ENCODE results near the gene PLEKHM3. TPM values are rescaled to one million over a fixed set of nuclear protein-coding genes. Genes with fewer than 3 reads are reported as not detected.

Gene PLEKHM3
- total RNA-seq, 6 donors from 2014 or later = 16.4 to 56.3 (median 28.6) TPM

DNA sequence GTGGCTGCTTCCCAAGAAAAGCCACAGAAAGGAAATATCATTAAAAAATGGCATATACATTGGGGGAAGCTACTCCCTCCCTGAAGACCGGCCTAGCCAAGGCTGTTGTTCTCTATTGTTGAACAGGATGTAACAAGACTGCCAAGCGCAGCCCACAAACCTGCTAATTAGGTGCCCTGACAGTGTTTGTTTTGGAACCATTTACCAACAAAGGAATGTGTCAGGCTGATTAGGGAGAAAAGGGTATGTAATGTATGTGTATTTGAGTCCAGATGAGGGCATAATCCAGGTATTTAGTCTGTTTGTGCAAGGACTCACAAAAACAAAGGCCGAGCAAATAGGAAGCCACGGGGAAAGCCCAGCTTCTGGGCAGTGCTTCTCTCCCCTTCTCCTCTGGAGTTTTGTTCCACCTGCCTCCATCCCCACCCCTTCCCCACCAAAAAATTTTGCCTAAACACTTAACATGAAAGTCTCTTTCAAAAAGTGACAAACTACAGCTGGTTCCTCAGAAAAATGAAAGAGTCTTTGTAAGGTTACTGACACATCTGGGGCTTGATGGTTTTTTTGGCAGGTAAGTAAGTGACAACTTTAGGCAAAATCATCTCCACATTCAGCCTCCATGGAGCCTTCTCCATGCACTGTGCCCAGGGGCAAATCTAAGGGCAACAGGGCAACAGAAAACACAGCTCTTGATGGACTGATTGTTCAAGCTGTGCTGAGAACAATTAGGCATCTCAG is 177.4 kb downstream of the PLEKHM3 start:
- no peaks in the 10 kb centered on the region for H3K27me3 ChIP-seq
- no peak overlapping the region for H3K4me3 ChIP-seq
- H3K9me3 ChIP-seq = no peaks in the 10 kb centered on the region
- peak overlapping the region; percentile 62 to 74 (median 66) for H3K27ac ChIP-seq
- H3K36me3 ChIP-seq = no peaks in the 10 kb centered on the region
- 34 to 46% methylated on average over 4 of the region's 4 CpGs for WGBS, 2 donors
- peak in 1 of 2 donors; percentile 79 for DNase-seq
- peaks cover 5 to 18% (median 11%) of the 10 kb centered on the region in 4 donors for H3K4me1 ChIP-seq
- peak in 2 of 4 donors; percentile 23 to 78 for TF ChIP-seq EP300 (IDR thresholded peaks at IDR 0.05)
- TF ChIP-seq POLR2AphosphoS5 (IDR thresholded peaks at IDR 0.05) = no peak
- ATAC-seq (ENCODE audit: low FRiP score in 2 of 2) = peak; percentile 70 to 91

DNA sequence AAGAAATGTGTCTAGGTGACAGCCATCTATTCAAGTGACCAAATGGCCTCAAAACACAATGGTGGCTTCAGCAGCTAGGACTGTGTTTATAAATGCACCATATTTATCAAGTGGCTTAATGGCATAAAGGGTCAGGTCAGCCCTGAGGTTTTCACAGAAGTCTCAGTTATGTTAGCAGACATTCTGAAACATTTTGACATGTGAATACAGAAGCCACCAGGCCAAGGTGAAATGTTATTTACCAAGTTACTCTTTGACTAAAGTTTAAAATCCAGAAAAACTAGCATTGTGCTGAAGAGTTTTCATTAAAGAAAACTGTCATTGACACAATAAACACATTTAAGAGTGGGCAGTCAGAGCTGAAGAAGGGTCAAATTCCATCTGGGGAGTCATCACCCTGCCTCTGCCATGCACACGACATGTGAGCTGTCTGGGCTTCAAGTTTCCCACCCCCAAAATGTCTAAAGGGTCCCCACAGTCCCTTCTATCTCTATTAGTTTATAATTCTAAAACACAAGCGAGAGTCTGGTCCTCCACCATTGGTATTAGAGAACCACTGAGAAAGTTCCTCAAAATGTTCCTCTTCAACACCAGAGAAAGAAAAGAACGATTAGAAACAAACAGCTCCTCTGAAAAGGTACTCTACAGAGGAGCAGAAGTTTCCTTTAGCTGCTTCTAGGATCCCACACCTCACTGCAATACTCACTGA is 178.1 kb downstream of the PLEKHM3 start:
- Histone ChIP-seq H3K4me3 (no peak overlapping the region), H3K27me3 (no peaks in the 10 kb centered on the region), H3K27ac (peak overlapping the region; percentile 2 to 74 (median 62)), H3K4me1 (peaks cover 5 to 18% (median 11%) of the 10 kb centered on the region in 4 donors), H3K9me3 (no peaks in the 10 kb centered on the region), H3K36me3 (no peaks in the 10 kb centered on the region)
- no peak for TF ChIP-seq POLR2AphosphoS5 (IDR thresholded peaks at IDR 0.05)
- TF ChIP-seq POLR2A (IDR thresholded peaks at IDR 0.05) = no peak
- no peak for TF ChIP-seq EP300 (IDR thresholded peaks at IDR 0.05)
- TF ChIP-seq, protein P1, sequence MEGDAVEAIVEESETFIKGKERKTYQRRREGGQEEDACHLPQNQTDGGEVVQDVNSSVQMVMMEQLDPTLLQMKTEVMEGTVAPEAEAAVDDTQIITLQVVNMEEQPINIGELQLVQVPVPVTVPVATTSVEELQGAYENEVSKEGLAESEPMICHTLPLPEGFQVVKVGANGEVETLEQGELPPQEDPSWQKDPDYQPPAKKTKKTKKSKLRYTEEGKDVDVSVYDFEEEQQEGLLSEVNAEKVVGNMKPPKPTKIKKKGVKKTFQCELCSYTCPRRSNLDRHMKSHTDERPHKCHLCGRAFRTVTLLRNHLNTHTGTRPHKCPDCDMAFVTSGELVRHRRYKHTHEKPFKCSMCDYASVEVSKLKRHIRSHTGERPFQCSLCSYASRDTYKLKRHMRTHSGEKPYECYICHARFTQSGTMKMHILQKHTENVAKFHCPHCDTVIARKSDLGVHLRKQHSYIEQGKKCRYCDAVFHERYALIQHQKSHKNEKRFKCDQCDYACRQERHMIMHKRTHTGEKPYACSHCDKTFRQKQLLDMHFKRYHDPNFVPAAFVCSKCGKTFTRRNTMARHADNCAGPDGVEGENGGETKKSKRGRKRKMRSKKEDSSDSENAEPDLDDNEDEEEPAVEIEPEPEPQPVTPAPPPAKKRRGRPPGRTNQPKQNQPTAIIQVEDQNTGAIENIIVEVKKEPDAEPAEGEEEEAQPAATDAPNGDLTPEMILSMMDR (IDR thresholded peaks at IDR 0.05) = no peak
- WGBS, 2 donors = 53 to 67% methylated on average over 3 of the region's 3 CpGs
- no peak for DNase-seq
- no peak for ATAC-seq (ENCODE audit: low FRiP score in 2 of 2)

DNA sequence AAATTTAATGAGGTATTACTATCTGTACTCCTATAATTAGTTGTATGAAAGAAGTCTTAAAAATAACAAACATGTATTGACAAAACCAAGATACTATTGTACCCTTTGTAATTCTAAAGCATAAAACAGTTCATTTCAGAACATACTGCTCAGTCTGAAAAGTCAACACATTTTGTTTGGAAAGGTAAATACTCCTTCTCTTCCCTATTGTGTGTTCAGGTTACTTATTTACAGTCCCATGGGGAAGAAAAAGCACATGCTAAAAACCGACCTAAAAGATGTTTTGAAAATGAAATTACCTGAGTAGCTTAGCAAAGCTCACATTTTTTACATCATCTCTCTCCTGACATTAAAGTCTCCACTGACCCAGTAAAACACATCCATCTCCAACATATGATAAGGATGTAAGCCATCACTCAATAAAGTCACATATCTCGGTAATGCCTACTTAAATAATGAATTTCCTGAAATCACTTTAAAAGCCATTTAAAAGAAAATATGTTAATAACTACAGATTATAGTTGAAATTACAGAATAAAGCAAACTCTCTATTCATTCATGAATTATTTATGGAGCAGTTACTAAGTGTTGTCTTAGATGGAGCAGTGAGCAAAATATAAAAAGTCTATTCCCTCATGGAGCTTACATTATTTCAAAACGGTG is 180.0 kb downstream of the PLEKHM3 start:
- ATAC-seq (ENCODE audit: low FRiP score in 2 of 2) = no peak
- H3K36me3 ChIP-seq = no peaks in the 10 kb centered on the region
- H3K27ac ChIP-seq = no peak overlapping the region
- H3K4me3 ChIP-seq = no peak overlapping the region
- DNase-seq = no peak
- no peaks in the 10 kb centered on the region for H3K27me3 ChIP-seq
- no peak for TF ChIP-seq EP300 (IDR thresholded peaks at IDR 0.05)
- no peak for TF ChIP-seq POLR2A (IDR thresholded peaks at IDR 0.05)
- TF ChIP-seq, protein P1 (IDR thresholded peaks at IDR 0.05) = no peak
- TF ChIP-seq POLR2AphosphoS5 (IDR thresholded peaks at IDR 0.05) = no peak
- 73 to 79% methylated on average over 3 of the region's 3 CpGs for WGBS, 2 donors
- H3K4me1 ChIP-seq = peaks cover 5 to 18% (median 11%) of the 10 kb centered on the region in 4 donors
- no peaks in the 10 kb centered on the region for H3K9me3 ChIP-seq

DNA sequence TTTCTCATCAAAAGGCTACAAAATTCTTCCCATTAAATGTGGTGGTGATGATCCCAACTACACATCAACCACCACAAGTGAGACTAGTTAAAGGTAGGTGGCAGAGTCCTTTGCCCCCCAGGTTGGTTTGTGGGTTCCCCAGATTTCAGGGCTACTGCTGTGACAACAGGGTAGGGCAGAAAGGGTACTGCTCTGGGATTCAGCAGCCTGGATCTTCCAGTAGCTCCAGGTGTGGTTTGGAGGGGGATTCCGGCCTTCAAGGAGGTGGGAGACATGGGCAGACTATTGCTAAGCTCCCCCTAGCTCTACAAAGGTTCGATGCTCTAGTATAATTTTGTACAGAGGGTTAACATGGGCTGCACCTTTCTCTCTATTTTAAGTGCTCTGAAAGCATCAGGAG is 180.7 kb downstream of the PLEKHM3 start:
- H3K27ac ChIP-seq = no peak overlapping the region
- no peaks in the 10 kb centered on the region for H3K9me3 ChIP-seq
- ATAC-seq (ENCODE audit: low FRiP score in 2 of 2) (no peak), DNase-seq (no peak)
- TF ChIP-seq, protein P1 (IDR thresholded peaks at IDR 0.05) = no peak
- no peak for TF ChIP-seq POLR2A (IDR thresholded peaks at IDR 0.05)
- no peak for TF ChIP-seq POLR2AphosphoS5 (IDR thresholded peaks at IDR 0.05)
- TF ChIP-seq EP300 (IDR thresholded peaks at IDR 0.05) = no peak
- no peaks in the 10 kb centered on the region for H3K36me3 ChIP-seq
- 93 to 100% methylated on average over 1 to 2 of the region's 2 CpGs for WGBS, 2 donors
- no peak overlapping the region for H3K4me3 ChIP-seq
- H3K27me3 ChIP-seq = no peaks in the 10 kb centered on the region
- H3K4me1 ChIP-seq = peaks cover 5 to 18% (median 11%) of the 10 kb centered on the region in 4 donors

DNA sequence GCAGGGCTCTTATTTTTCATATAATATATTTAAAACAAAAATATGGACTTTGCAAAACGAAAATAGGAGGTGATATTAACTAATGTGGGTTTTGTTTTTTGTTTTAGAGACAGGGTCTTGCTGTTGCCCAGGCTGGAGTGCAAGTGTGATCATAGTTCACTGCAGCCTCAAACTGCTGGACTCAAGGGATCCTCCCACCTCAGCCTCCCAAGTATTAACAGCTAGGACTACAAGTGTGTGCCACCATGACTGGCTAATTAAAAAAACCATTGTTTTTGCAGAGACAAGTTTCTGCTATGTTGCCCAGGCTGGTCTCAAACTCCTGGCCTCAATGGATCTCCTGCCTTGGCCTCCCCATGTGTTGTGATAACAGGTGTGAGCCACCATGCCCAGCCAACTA is 185.2 kb downstream of the PLEKHM3 start:
- TF ChIP-seq POLR2AphosphoS5 (IDR thresholded peaks at IDR 0.05) (no peak), EP300 (IDR thresholded peaks at IDR 0.05) (no peak), POLR2A (IDR thresholded peaks at IDR 0.05) (no peak)
- TF ChIP-seq, protein P1 (IDR thresholded peaks at IDR 0.05) = no peak
- no peaks in the 10 kb centered on the region for H3K36me3 ChIP-seq
- H3K4me1 ChIP-seq = peaks cover 0 to 9% (median 6%) of the 10 kb centered on the region in 4 donors
- H3K27me3 ChIP-seq = no peaks in the 10 kb centered on the region
- H3K4me3 ChIP-seq = no peak overlapping the region
- 89 to 97% methylated on average over 1 of the region's 1 CpG for WGBS, 2 donors
- no peak for DNase-seq
- no peaks in the 10 kb centered on the region for H3K9me3 ChIP-seq
- H3K27ac ChIP-seq = no peak overlapping the region
- no peak for ATAC-seq (ENCODE audit: low FRiP score in 2 of 2)
